Mesendoderm (in vitro differentiated cells): ENCODE measurements around the gene CLCN6.
A peak's percentile ranks its signal among the peaks of the same experiment; 100 is the strongest.

ENCODE experiments used
- DNase-seq: peaks from one replicate; pipeline ENCODE4 v3.0.0; 2013
- H2AK5ac ChIP-seq: 2 replicates; pipeline ENCODE4 v1.6.1; 2013; ENCODE audit warnings: low read length, inconsistent platforms
- H2BK120ac ChIP-seq: 2 replicates; pipeline ENCODE4 v1.6.1; 2013; ENCODE audit warnings: low read depth, mild to moderate bottlenecking, low read length, moderate library complexity, mixed read lengths
- H2BK15ac ChIP-seq: replicated peaks from 2 replicates; pipeline ENCODE4 v1.6.1; 2013; ENCODE audit warnings: low read depth, mild to moderate bottlenecking, moderate library complexity
- H2BK5ac ChIP-seq: 2 replicates; pipeline ENCODE4 v1.6.1; 2013; ENCODE audit warnings: low read length, inconsistent platforms
- H3K18ac ChIP-seq: 2 replicates; pipeline ENCODE4 v1.6.1; 2013; ENCODE audit warnings: mild to moderate bottlenecking, low read length, mixed read lengths
- H3K23ac ChIP-seq: one replicate; pipeline ENCODE4 v1.6.1; 2013; ENCODE audit warnings: low read length
- H3K27ac ChIP-seq: 2 replicates; pipeline ENCODE4 v1.5.1; 2013; ENCODE audit warnings: low read depth, mild to moderate bottlenecking, inconsistent platforms, low read length, moderate library complexity
- H3K27me3 ChIP-seq: 2 replicates; pipeline ENCODE4 v1.6.1; 2013; ENCODE audit warnings: low read length, control low read depth, mild to moderate bottlenecking, inconsistent platforms; ENCODE audit not compliant: insufficient read depth, poor library complexity
- H3K36me3 ChIP-seq: 2 replicates; pipeline ENCODE4 v1.6.1; 2013; ENCODE audit warnings: low read length, inconsistent platforms; ENCODE audit not compliant: control insufficient read depth, insufficient read depth
- H3K4ac ChIP-seq: one replicate; pipeline ENCODE4 v1.6.1; 2013; ENCODE audit warnings: low read depth, mild to moderate bottlenecking, low read length, moderate library complexity
- H3K4me1 ChIP-seq: 2 replicates; pipeline ENCODE4 v1.6.1; 2013; ENCODE audit warnings: low read depth, low read length, inconsistent platforms; ENCODE audit not compliant: control insufficient read depth
- H3K4me2 ChIP-seq: 2 replicates; pipeline ENCODE4 v1.6.1; 2013; ENCODE audit warnings: low read length
- H3K4me3 ChIP-seq: 2 replicates; pipeline ENCODE4 v1.5.1; 2013; ENCODE audit warnings: mild to moderate bottlenecking, low read length
- H3K56ac ChIP-seq: one replicate; pipeline ENCODE4 v1.6.1; 2013; ENCODE audit warnings: low read length
- H3K79me1 ChIP-seq: 2 replicates; pipeline ENCODE4 v1.6.1; 2013; ENCODE audit warnings: low read length, inconsistent platforms
- H3K79me2 ChIP-seq: 2 replicates; pipeline ENCODE4 v1.6.1; 2013; ENCODE audit warnings: mild to moderate bottlenecking, low read length; ENCODE audit not compliant: control insufficient read depth, insufficient read depth
- H3K9ac ChIP-seq: 2 replicates; pipeline ENCODE4 v1.6.1; 2013; ENCODE audit warnings: low read length, inconsistent platforms
- H4K5ac ChIP-seq: one replicate; pipeline ENCODE4 v1.6.1; 2013; ENCODE audit warnings: low read length
- H4K8ac ChIP-seq: one replicate; pipeline ENCODE4 v1.6.1; 2013; ENCODE audit warnings: low read depth, mild to moderate bottlenecking, control low read depth, low read length, moderate library complexity
- WGBS: extraction: QIAGEN DNeasy Blood & Tissue Kit; methylation state at CpG from one replicate; pipeline ENCODE4 v1.1.7; 2013; ENCODE audit warnings: low lambda C conversion rate, missing lambda C conversion rate; ENCODE audit not compliant: insufficient coverage; ENCODE audit errors: extremely low coverage; 5-methylcytosine and 5-hydroxymethylcytosine counted together

Gene CLCN6

GRCh38 chr1:11777658-11778322 lies 28.2 kb upstream of the CLCN6 start:
- Histone ChIP-seq H3K56ac (no peak overlapping the region), H2BK120ac (no peak overlapping the region), H3K4me2 (no peak overlapping the region), H3K9ac (no peak overlapping the region), H3K23ac (no peak overlapping the region), H3K79me1 (no peaks in the 10 kb centered on the region), H3K27me3 (no peaks in the 10 kb centered on the region), H4K8ac (no peak overlapping the region), H3K4me3 (no peak overlapping the region), H3K36me3 (no peaks in the 10 kb centered on the region), H2BK15ac (no peak overlapping the region), H3K79me2 (no peaks in the 10 kb centered on the region), H3K4me1 (no peaks in the 10 kb centered on the region), H3K4ac (no peak overlapping the region), H2AK5ac (no peak overlapping the region), H2BK5ac (no peak overlapping the region), H3K18ac (no peak overlapping the region), H3K27ac (no peak overlapping the region), H4K5ac (no peak overlapping the region)
- WGBS: no CpG with 5 or more reads among the region's 8 CpGs
- DNase-seq: no peak

DNA sequence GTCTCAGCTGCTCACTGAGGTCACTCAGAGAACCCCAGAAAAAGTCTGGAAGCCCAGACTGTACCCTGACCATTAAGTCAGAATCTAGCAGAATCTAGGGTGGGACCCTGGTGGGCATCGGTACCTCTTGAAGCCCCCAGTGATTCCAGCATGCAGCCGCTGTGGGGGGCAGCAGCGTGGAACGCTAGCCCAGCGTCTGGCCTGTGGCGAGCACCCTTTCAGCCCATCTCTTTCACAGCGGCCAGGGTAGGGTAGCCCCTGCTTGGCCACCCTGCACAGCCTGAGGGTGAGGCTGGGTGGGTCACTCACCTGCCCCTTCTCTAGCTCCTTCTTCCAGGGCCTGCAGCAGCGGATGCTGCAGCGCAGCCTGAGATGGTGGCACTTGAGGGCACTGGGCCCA lies 27.7 kb upstream of the CLCN6 start:
- Histone ChIP-seq H3K9ac (no peak overlapping the region), H2BK5ac (no peak overlapping the region), H3K27ac (no peak overlapping the region), H2BK15ac (no peak overlapping the region), H3K18ac (no peak overlapping the region), H3K79me2 (no peaks in the 10 kb centered on the region), H3K4me2 (no peak overlapping the region), H4K8ac (no peak overlapping the region), H3K27me3 (no peaks in the 10 kb centered on the region), H2AK5ac (no peak overlapping the region), H3K79me1 (no peaks in the 10 kb centered on the region), H3K56ac (no peak overlapping the region), H3K23ac (no peak overlapping the region), H2BK120ac (no peak overlapping the region), H3K36me3 (no peaks in the 10 kb centered on the region), H3K4me1 (no peaks in the 10 kb centered on the region), H4K5ac (no peak overlapping the region), H3K4me3 (no peak overlapping the region), H3K4ac (no peak overlapping the region)
- no peak for DNase-seq
- no CpG with 5 or more reads among the region's 9 CpGs for WGBS

- Histone ChIP-seq H2BK120ac (no peak overlapping the region), H3K4me3 (no peak overlapping the region), H3K4me2 (no peak overlapping the region), H3K9ac (no peak overlapping the region), H3K4me1 (no peaks in the 10 kb centered on the region), H2AK5ac (no peak overlapping the region), H3K27me3 (no peaks in the 10 kb centered on the region), H2BK15ac (no peak overlapping the region), H3K36me3 (no peaks in the 10 kb centered on the region), H3K23ac (no peak overlapping the region), H3K27ac (no peak overlapping the region), H2BK5ac (no peak overlapping the region), H3K79me1 (no peaks in the 10 kb centered on the region), H4K5ac (no peak overlapping the region), H3K18ac (no peak overlapping the region), H4K8ac (no peak overlapping the region), H3K56ac (no peak overlapping the region), H3K79me2 (no peaks in the 10 kb centered on the region), H3K4ac (no peak overlapping the region)
- WGBS: no CpG with 5 or more reads among the region's 15 CpGs
- no peak for DNase-seq
Measured at GRCh38 chr1:11778844-11779623, 27.0 kb upstream of the CLCN6 start.

DNA sequence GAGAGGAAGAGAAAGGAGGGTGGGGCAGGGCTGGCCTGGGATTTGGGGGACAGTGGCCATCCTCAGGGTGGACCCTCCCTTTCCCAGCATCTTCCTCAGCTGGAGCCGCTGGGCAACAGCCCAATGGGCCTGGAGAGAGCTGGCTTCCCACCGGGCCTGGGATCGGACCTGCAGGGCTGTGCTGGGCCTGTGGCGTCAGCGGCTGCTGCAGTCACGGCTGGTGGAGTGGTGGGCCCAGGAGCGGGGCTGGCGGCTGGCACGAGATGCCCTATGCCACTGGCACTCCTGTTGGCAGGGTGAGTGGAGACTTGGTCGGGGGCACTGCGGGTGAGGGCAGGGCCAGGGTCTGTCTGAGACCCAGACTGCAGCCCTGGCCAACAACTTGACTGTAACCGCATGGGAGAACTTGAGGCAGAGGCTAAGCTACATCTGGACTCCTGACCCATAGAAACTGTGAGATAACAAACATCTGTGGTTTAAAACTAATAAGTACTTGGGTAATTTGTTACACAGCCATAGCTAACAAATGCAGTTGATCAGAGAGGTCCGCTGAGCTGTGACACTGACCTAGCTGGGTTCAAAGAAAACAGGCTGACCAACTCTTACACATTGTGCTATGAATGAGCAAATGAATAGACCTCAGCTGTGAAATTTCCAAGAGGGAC lies 26.1 kb upstream of the CLCN6 start:
- H2BK5ac ChIP-seq: no peak overlapping the region
- no peak overlapping the region for H3K27ac ChIP-seq
- H3K23ac ChIP-seq: no peak overlapping the region
- H3K4ac ChIP-seq: no peak overlapping the region
- no peak overlapping the region for H2AK5ac ChIP-seq
- no peak overlapping the region for H3K18ac ChIP-seq
- no peaks in the 10 kb centered on the region for H3K4me1 ChIP-seq
- H3K27me3 ChIP-seq: no peaks in the 10 kb centered on the region
- no peaks in the 10 kb centered on the region for H3K79me2 ChIP-seq
- H3K4me2 ChIP-seq: no peak overlapping the region
- no peak for DNase-seq
- H3K4me3 ChIP-seq: no peak overlapping the region
- no peaks in the 10 kb centered on the region for H3K36me3 ChIP-seq
- no peaks in the 10 kb centered on the region for H3K79me1 ChIP-seq
- H4K5ac ChIP-seq: no peak overlapping the region
- H2BK15ac ChIP-seq: no peak overlapping the region
- no peak overlapping the region for H2BK120ac ChIP-seq
- H3K56ac ChIP-seq: no peak overlapping the region
- WGBS: no CpG with 5 or more reads among the region's 13 CpGs
- H3K9ac ChIP-seq: no peak overlapping the region
- H4K8ac ChIP-seq: no peak overlapping the region

DNA sequence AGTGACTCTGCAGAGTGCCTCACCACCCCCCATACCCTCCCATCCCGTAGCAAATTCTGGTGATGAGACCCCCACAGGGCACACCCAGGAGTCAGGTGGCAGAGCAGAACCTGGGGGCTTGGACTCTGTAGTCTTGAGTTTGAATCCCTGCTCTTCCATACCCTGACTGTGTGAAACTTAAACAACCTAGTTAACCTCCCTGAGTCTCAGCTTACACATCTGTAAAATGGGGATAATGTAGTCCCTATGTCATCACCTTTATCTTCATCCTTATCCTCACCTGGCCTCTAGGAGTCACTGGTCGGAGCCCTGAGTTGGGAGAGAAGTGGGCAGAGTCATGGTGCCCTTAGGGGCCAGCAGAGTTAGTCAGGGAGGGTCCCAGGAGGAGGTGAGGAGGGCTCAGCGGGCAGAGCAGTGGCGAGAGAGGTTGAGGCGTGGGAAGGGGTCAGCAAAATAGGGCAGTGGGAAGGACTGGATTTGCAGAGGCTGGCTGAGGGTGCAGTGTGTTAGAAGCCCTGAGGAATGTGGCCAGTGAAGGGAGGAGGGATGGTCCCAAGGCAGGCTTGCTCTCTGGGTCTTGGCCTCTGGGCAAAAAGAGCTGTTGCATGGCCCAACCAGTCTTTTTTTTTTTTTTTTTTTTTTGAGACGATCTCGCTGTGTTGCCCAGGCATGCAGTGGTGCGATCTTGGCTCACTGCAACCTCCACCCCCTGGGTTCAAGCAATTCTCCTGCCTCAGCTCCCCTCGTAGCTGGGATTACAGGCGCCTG lies 25.4 kb upstream of the CLCN6 start:
- Histone ChIP-seq H3K79me1 (no peaks in the 10 kb centered on the region), H3K4me3 (no peak overlapping the region), H2BK15ac (no peak overlapping the region), H3K9ac (no peak overlapping the region), H2BK5ac (no peak overlapping the region), H3K4ac (no peak overlapping the region), H2AK5ac (no peak overlapping the region), H4K8ac (no peak overlapping the region), H3K56ac (no peak overlapping the region), H2BK120ac (no peak overlapping the region), H3K27me3 (no peaks in the 10 kb centered on the region), H3K79me2 (no peaks in the 10 kb centered on the region), H3K27ac (no peak overlapping the region), H3K23ac (no peak overlapping the region), H3K4me1 (no peaks in the 10 kb centered on the region), H3K36me3 (no peaks in the 10 kb centered on the region), H3K18ac (no peak overlapping the region), H3K4me2 (no peak overlapping the region), H4K5ac (no peak overlapping the region)
- DNase-seq: peak; percentile 68
- no CpG with 5 or more reads among the region's 10 CpGs for WGBS
